ENCODE data around the gene P2RY2.

DNA sequence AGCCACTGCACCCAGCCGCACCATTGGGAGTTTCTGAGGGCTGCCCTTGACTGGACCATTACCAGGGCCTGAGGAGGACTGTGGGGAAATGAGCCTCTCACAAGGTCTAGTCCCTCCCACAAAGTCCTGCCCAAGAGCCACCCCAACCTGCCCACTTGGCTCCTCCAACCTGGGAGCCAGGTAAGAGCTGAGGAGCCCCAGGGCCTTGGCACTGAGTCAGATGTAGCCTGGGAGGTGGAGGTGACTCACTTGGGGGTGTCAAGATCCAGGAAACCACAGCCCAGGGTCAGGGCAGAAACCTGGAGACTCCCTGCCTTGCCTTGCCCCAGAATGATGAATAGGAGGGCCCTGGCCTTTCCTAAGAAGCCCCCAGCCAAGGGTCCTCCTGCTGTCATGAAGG lies 25.8 kb upstream of the P2RY2 start:
- TF ChIP-seq, protein P1, sequence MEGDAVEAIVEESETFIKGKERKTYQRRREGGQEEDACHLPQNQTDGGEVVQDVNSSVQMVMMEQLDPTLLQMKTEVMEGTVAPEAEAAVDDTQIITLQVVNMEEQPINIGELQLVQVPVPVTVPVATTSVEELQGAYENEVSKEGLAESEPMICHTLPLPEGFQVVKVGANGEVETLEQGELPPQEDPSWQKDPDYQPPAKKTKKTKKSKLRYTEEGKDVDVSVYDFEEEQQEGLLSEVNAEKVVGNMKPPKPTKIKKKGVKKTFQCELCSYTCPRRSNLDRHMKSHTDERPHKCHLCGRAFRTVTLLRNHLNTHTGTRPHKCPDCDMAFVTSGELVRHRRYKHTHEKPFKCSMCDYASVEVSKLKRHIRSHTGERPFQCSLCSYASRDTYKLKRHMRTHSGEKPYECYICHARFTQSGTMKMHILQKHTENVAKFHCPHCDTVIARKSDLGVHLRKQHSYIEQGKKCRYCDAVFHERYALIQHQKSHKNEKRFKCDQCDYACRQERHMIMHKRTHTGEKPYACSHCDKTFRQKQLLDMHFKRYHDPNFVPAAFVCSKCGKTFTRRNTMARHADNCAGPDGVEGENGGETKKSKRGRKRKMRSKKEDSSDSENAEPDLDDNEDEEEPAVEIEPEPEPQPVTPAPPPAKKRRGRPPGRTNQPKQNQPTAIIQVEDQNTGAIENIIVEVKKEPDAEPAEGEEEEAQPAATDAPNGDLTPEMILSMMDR (IDR thresholded peaks at IDR 0.05; ENCODE audit: low read depth, low read length, poor library complexity, severe bottlenecking): no peak
- no peak for TF ChIP-seq EZH2phosphoT487 (IDR thresholded peaks at IDR 0.05; ENCODE audit: borderline replicate concordance, low read length)

All from DOHH2 (cell line).